HG03460 (cell line): Measurements from ENCODE around the gene NOS3.

ENCODE experiments used
- ATAC-seq: cut with Tn5 transposase; IDR thresholded peaks from one replicate; pipeline ENCODE4 v1.9.1; 2021; ENCODE audit not compliant: unreplicated experiment

Gene NOS3

DNA sequence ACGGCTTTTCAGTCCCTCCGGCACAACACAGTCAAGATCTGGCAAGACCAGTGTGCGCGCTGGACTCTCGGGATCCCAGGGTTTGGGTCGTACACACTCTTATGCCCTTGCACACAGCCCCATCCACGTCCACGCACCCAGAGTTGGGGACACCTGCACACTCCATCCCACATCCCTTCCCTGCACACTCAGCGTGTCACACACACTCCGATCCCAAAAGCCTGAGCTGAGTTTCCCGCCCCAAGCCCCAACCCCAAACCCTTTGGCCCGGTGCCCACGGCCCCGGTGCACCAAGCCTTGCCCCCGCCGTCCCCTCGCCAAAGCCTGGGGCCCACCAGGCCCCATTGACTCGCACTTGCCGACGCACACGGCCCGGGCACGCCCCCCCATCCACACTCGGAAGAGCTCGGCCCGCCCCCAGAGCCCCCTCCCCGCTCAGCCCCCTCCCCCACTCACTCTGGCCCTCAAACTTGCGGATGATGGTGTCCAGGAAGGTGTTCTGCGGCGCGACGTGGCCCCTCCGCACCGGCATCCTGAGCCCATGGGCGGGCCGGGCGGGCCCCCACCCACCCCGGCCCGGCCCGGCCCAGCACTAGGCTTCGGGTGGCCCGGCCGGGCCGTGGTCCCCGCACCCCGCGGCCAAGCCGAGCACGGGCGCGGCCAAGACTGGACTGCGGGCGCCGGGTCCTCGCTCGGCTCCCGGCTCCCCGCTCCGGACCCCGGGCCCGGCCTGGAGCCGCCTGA lies 13.3 kb upstream of the NOS3 start:
- ATAC-seq, result no peak

DNA sequence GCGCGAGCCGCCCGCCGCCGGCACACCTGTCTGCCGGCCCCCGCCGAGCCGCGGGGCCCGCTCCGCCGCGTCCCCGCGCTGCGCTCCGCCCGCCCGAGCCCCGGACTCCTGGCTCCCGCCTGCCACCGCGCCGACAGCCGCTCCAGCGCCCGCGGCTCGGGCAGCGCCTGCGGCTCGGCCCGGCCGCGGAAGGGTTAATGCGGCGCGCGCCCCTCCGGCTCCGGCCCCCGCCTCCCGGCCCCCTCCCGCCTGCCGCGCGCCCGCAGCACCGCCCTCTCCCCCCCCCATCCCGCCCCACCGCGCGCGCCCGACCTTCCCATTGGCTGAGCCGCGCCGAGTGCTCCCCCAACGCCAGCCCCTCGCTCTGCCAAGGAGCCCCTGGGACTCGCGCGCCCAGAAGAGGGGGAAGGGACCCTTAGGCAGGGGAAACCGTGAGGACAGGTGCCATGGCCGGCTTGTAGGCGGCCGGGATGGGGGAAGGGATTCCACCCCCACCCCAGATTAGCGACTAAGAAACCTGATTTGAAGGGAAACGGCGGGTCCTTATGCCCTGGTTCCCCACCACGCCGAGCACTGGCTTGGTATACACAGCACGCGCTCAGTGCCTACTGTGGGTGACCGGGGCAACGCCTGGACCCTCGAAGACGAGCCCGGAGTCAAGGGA lies 12.6 kb upstream of the NOS3 start, which contains the start of gene KCNH2:
Gene KCNH2, minus strand, starts transcription at position 196 of the 664 bp plus-strand sequence. CDS start 408 bp downstream, outside the sequence.
- ATAC-seq, result no peak

DNA sequence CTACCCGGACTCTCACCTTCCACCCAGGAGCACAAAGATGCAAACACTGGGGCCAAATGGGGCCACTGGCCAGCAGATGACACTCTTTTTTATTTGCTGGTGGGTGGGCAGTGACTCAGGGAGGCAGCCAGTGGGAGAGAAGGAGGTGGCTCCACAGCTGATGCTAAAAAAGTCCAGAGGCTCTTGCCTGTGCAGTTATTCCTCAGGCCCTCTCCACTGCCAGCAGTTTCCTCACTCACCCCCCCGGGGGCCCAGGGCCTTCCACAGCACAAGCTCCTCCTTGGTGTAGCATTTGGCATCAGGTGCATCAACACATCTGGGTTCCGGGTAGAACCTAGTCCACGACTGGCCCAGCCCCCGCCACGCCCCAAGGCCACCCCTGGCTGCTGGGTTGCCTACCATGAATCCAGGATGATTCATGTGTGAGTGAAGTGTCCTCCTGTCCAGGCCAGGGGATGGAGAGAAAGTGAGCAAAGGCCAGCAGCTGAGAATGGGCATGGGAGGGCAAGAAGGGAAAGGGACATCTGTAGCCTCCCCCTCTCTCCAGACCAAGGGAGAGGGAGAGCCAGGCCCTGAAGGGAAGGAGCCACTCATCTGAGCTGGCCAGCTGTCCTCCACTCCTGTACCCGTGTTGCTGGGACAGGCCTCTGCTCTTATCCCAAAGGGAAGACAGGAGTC lies 11.0 kb upstream of the NOS3 start:
- no peak for ATAC-seq

DNA sequence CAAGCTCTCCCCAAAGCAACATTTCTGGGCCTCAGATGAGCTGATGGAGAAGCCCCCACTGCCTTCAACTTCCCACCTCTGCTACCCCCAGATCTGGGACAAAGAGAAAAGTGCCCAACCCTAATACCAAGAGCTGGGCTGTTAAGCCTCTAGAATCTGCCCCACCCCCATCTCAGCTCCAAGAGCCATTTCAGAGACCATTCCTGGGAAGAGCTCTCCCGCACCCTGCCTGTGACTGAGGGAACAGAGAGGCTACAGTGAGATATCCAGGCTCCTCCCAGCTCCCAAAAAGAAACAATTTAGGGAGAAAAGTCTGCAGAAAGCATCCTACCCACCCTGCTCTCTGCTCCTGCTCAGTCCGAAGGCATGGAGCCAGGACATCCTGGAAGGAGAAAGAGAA lies 10.2 kb upstream of the NOS3 start:
- ATAC-seq, result no peak

DNA sequence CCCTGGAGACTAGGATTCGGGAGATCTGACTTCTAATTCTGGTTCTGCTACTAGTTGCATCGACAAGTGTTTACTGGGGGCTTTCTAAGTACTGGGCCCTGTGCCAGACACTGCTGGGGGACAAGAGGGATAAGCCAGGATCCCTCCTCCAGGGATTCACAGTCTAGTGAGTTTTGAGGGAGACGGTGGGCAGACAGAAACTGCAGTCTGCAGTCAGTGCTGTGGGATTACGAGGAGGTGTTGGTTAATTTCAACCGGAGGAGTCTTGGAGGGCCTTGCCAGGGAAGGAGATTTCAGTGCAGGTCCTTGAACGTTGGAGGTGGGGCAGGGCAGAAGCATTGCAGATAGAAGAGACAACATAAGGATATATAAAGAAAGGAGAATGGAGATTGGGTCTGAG lies 9.2 kb upstream of the NOS3 start:
- no peak for ATAC-seq

DNA sequence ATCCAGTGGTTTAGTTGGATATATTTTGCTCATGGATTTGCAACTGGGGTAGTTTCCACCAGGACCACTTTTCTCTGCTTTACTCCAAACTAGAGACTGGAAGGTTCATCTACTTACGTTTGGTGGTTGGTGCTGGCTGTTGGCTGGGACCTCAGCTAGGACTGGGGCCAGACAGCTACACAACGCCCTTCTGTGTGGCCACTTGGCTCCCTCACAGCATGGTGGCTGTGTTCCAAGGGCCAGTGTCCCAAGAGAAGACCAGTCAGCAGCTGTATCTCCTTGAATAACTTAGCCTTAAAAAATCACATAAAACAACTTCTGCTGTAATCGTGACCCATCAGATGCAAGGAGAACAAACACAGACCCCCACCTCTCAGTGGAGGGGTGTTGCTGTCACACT lies 8.5 kb upstream of the NOS3 start:
- ATAC-seq, result no peak

DNA sequence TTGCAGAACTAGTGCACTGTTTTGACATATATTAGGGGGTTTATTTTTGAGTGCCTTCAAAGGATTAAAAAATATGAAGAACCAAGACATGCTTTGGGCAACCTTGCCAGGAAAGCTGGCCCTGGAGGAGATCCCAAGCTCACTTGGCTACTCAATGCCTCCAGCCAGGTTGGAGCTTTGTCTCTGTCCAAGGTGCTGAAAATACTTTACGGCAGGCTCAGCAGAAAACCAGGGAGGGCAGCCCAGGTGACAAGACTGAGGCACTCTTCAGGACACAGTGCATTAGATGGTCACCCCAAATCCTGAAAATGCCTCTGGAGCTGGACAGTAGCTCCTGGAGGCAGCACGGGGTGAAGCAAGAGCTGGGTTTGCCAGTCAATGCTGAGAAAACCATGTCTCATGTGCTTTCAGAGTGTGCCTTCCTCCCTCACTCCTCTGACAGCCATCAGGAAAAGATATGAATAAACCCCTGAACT lies 6.9 kb upstream of the NOS3 start:
- ATAC-seq, result no peak

DNA sequence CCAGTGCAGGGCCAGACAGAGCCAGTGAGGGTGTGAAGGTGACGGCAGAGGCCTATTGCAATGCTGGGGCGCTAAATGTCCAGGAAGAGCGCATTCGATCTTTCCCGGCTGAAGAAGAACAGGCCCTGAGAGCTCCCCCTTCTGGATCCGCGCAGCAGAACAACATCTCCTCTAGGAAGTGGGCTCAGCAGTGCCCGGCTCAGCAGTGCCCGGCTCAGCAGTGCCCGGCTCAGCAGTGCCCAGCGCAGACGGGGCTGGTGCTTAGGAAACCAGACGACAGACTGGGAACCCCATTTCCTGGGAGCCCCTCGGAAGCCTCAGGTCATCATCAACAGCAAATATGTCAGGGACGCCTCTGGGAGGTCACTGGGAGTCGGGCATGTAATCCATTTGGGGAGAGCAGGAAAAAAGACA lies 4.7 kb upstream of the NOS3 start:
- no peak for ATAC-seq

DNA sequence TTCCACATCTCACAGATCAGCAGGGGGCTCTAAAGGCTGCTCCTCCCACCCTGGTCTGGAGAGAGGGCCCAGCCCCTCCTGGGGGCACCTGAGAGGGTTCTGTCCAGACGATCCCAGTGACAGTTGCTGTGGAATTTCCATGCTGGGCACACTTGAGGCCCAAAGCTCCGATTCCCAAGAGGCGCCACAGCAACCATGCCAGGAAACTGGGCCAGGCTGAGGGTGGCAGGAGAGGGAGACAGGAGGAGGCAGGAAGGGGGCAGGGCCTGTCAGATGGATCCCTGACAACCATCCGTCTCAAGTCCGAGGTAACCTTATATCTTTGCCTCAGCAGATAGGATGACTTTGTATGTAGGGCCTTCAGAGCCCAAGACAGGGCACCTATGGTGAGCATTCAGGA lies 4.3 kb upstream of the NOS3 start:
- no peak for ATAC-seq

DNA sequence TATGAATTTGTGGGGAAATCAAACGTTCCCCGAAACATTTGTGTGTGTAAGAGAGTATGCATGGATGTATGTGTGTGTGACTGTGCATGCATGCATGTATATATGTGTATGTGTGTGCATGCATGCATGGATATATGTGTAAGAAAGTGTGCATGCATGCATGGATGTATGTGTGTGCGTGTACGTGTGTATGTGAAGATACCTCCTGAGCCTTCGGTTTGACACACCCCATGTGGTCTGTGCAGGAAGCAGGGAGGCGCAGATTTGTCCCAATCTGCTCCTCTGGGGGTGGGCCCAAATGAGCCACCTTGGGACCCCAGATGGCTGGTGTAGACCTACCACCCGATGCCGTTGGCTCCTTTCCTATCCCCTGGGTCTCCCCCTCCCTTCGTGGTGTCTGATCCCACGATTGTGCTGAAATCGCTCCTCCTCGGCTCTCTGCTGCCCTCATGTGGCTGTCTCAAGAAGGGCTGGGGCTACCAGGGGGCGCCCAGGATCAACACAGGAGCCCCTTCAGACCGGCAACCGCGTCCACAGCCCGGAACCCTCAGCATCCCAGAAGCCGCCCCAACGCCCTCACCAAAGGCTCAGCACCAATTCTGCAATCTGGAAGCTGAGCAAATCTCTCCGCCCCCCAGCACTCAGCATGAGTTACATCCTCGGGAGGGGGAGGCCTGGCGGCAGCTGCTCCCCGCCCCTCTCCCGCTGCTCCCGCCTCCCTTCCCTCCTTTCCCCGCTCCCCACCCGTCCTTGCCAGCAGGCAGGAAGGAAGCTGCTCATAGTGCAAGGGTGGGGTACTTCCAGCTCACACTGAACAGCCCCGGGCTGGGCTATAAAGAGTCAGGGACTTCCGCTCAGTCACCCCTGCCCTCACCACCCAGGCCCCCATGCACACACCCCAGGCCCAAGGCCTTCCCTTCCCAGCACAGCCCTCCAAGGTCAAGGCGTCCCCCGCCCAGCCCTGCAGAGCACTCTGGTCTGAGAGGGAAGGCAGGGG lies 2.3 kb upstream of the NOS3 start:
- no peak for ATAC-seq

DNA sequence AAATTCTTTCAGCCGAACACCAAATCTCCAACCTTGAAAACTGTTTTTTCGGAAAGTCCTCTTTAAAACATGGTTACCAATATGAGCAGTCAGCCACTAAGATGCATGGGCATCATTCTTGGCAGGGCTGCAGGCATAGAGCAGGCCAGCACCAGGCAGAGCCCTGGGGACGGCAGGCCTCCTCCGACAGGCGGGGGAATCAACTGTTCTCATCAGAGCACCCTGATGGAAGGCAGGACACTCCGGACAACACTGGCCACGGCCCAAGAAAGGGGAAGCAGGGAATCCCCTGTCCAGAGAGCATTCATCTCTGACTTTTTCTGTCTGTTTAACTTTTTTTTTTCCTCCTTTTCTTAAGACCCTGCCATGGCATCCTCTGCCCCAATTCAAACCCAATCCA lies 1.4 kb upstream of the NOS3 start:
- ATAC-seq, result no peak

DNA sequence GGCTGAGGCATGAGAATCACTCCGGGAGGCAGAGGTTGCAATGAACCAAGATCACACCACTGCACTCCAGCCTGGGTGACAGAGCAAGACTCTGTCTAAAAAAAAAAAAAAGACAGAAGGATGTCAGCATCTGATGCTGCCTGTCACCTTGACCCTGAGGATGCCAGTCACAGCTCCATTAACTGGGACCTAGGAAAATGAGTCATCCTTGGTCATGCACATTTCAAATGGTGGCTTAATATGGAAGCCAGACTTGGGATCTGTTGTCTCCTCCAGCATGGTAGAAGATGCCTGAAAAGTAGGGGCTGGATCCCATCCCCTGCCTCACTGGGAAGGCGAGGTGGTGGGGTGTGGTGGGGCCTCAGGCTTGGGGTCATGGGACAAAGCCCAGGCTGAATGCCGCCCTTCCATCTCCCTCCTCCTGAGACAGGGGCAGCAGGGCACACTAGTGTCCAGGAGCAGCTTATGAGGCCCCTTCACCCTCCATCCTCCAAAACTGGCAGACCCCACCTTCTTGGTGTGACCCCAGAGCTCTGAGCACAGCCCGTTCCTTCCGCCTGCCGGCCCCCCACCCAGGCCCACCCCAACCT lies 1.3 kb downstream of the NOS3 start:
- no peak for ATAC-seq

DNA sequence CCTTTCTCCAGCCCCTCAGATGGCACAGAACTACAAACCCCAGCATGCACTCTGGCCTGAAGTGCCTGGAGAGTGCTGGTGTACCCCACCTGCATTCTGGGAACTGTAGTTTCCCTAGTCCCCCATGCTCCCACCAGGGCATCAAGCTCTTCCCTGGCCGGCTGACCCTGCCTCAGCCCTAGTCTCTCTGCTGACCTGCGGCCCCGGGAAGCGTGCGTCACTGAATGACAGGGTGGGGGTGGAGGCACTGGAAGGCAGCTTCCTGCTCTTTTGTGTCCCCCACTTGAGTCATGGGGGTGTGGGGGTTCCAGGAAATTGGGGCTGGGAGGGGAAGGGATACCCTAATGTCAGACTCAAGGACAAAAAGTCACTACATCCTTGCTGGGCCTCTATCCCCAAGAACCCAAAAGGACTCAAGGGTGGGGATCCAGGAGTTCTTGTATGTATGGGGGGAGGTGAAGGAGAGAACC lies 2.1 kb downstream of the NOS3 start:
- ATAC-seq, result no peak

DNA sequence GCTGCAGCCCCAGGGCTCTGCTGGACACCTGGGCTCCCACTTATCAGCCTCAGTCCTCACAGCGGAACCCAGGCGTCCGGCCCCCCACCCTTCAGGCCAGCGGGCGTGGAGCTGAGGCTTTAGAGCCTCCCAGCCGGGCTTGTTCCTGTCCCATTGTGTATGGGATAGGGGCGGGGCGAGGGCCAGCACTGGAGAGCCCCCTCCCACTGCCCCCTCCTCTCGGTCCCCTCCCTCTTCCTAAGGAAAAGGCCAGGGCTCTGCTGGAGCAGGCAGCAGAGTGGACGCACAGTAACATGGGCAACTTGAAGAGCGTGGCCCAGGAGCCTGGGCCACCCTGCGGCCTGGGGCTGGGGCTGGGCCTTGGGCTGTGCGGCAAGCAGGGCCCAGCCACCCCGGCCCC lies 2.7 kb downstream of the NOS3 start:
- no peak for ATAC-seq

DNA sequence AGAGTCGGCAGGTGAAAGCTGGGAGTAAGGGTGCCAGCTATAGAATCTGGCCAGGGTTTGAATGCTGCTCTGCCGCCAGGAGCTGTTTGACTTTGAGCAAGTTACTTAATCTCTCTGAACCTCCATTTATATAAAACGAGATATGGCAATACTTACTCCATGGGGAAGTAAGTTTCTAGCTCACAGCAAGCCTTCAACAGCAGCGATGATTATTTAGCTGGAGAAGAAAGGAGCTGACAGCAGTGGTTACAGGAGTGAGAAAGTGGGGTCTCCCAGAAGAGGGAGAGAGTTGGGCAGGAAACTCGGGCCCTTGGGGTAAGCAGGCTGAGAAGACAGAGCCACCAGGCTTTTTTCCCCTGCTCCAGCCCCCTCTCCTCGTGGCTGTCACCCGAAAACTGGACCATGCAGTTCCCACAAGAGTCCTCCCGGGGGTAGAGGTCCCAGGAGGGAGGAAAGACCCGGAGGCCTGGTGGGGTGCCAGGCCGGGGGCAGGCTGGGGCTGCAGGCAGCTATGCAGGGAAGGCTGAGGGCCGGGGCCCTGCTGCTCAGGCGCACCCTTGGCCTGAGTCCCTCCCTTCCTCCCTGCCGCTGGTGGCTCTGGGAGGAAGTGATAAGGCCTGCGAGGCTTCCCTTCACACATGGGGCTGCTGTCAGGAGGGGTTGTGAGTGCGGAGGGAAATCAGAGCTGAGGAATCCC lies 3.5 kb downstream of the NOS3 start:
- ATAC-seq, result no peak

DNA sequence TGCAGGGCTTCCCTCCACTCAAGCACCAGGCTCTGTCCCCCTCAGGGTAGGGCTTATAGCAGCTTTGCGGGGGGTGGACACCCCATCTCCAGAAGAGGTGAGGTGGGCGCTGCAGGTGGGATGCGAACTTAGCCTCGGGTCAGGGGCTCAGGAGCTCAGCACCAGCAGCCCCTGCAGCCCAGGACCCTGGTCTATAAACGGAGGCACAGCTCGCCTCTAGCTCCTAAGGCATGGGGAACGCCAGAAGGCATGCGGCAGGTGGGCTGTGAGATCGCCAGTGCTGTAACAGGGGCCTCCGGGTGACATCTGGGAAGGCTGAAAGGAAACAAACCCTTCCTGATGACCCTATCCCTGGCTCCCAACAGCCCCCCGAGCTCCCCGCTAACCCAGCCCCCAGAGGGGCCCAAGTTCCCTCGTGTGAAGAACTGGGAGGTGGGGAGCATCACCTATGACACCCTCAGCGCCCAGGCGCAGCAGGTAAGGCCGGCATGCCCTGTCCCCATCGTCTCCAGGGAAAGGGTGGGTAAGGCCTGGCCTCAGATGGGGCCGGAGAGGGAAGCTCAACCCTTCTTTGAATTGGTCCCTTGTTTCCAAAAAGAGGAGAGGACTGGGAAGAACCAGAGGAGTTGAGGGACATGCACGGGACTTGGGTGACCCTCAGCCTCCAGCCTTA lies 4.2 kb downstream of the NOS3 start:
- ATAC-seq, result no peak

DNA sequence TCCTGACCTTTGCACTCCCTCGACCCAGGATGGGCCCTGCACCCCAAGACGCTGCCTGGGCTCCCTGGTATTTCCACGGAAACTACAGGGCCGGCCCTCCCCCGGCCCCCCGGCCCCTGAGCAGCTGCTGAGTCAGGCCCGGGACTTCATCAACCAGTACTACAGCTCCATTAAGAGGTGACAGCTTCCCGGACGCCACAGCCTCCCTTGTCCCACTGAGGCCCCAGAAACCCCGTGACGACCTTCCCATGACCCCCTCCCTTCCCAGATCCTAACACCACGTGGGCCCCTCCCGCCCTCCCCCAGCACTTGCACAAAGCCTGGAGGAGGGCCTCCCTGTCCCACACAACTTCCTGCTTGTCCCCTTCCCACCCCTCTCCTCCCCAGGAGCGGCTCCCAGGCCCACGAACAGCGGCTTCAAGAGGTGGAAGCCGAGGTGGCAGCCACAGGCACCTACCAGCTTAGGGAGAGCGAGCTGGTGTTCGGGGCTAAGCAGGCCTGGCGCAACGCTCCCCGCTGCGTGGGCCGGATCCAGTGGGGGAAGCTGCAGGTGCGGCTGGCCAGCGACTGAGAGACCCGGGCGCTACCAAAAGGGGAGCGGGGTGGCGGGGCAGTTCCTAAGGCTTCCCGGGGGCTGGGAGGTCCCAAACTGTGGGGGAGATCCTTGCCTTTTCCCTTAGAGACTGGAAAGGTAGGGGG lies 5.7 kb downstream of the NOS3 start:
- no peak for ATAC-seq

DNA sequence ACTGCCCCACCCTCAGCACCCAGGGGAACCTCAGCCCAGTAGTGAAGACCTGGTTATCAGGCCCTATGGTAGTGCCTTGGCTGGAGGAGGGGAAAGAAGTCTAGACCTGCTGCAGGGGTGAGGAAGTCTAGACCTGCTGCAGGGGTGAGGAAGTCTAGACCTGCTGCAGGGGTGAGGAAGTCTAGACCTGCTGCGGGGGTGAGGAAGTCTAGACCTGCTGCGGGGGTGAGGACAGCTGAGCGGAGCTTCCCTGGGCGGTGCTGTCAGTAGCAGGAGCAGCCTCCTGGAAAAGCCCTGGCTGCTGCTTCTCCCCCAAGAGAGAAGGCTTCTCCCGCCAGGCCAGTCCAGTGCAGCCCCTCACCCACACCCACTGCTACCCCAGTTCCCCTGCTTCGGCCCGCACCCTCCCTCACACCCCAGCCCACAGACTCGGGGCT lies 6.3 kb downstream of the NOS3 start:
- ATAC-seq, result no peak
